Inferior parietal cortex (tissue), 1 donor: ENCODE data around the gene EGFL6.
"Not testable (repeated sequence)": the region's sequence is repeated elsewhere in the genome, so short reads cannot be mapped to it uniquely, and the experiment has no call there.

Source experiments
- DNase-seq: peaks from one replicate; pipeline ENCODE4 v3.0.0-alpha.2; 2016; ENCODE audit errors: extremely low spot score

The EGFL6 gene

DNA sequence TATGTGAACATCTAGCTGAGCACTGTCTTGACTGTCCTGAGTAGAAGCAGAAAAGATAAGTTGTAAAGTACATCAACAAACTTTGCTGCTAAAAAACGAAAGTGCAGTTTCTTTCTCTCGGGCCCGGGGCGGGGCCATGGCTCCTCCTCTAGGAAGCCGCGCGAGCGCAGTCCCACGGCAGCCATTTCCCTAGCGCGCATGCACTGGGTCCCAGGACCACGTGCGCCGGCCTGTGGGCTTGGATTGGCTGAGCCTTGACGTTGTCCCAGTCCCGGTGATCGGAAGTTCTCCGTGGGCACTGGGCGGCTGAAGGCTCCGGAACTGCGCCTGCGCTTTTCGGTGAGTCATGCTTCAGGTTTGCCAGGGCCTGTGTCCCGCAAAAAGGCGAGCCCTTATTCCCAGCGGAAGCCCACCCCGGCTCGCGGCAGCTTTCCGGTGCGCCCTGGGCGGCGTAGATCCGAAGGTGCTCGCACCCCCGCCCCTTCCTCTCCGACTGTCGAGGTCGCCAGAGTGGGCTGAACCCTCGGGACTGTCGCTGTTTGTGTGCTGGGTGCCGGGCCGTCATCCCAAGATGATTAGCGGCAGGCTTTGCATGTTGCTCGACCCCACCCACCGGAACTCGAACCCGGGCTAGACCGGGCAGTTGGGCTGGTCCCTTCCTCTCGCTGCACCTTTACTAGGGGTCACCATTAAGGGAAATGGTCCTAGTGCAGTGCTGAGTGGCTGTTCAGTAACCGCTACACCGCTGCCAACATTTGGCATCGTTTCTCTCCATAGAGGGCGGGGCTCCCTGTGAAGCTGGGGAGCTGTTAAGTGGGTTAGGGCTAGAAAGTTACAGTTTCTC is 83.7 kb downstream of the EGFL6 start, which contains the start of gene TCEANC:
Gene TCEANC (plus strand): TSS at position 292 of the 844 bp plus-strand sequence. CDS start 9,368 bp downstream, outside the sequence.
- peak; percentile 93 for DNase-seq

DNA sequence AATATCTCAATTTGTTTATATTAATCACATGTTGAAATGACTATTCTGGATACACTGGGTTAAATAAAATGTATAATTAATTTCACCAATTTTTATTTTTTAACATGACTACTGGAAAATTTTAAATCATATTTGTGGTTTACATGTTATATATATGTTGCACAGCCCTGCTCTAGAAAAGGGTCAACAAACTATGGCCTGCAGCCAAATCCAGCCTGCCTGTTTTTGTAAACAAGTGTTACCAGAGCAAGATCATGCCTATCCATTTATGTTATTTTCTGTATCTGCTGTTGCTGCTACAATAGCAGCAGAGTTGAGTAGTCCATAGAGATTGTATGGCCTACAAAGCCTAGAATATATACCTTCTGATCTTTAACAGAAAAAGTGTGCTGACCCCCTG is 84.7 kb downstream of the EGFL6 start:
- no peak for DNase-seq

DNA sequence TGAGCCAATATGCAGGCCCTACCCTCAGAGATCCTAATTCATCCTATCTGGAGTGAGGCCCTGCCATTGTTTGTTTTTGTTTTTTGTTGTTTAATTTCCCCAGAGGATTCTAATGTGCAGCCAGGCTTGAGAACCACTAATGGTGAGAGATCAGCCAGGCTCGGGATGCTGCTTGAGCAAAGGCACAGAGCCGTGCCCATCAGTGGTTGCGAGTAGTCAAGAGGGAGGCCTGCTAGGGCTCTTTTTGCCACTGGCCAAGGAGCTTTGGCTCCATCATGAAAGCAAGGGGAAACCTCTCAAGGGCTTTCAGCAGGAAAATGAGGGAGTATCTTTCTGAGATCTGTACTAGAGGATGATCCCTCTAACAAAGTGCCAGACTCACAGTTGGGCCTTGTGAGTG is 86.3 kb downstream of the EGFL6 start:
- no peak for DNase-seq

DNA sequence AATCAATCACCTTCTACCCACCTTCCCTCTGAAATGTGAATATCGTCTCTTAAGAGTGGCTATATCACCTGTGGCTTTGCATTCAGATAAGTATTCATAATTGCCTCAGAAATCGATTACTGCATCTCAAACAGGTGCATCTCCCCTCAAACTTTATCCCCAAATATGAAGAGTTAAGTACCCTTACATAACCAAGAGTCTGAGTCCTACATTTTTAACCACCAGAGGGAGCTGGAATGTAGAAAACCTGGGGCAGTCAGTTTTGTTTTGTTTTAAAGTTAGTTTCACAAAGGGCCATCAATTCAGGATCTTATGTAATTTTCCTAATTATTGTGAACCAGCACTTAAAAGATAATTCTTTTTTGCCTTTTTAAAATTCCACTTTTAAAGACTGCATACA is 89.2 kb downstream of the EGFL6 start:
- DNase-seq, result peak; percentile 80

DNA sequence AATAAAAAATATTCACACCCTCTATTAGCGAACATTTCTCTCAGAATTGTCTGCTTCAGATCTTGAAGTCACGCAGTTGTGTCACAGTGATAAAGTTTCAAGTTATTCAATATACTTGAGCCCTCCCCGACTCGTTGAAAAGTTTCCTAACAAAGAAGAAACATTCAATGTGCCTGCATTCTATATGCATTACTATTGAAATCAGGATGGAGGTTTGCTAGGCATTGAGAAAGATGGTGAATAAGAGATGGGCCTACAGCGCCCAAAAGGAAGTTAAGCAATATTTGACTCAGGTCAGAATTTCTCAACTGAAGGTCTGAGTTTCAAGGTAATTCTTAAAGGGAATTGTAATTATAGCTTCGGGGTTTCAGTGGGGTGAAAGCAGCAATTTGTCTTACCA is 89.7 kb downstream of the EGFL6 start:
- DNase-seq, result no peak

DNA sequence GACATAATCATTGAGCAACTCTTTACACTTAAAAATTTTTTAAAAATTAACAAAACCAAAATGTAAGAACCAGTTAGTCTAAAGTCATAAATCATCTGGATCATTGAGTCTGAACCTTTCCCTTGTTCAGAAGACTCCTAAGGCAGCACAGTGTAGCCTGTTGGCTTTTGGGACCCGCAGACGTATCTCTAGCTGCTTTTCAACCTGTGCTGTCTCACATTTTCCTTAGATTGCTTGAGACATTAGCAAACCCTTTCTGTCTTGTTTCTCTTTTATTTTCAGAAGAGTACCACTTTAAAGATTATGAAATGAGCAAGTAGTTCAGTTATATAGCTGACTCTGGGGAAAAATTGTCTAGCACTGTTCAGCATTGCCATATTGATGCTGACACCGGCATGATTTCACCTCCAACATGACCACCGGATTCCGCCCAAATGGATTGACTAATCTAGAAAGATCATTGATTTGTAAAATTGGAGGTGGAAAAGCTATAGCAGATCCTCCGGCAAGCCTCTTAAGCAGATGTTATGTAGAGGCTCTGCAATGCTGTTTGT is 92.4 kb downstream of the EGFL6 start:
- DNase-seq, result no peak

DNA sequence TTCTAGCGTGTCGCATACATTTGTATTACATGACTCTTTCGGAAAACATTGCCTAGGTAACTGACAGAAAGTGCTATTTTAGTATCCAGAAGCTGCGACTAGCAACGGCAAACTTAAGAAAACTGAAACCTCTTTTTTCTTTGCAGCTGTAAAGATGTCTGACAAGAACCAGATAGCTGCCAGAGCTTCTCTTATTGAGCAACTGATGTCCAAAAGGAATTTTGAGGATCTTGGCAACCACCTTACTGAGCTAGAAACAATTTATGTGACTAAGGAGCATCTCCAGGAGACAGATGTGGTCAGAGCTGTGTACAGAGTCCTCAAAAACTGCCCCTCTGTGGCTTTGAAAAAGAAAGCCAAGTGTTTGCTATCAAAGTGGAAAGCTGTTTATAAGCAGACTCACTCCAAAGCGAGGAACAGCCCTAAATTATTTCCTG is 93.0 kb downstream of the EGFL6 start:
- DNase-seq, result no peak

DNA sequence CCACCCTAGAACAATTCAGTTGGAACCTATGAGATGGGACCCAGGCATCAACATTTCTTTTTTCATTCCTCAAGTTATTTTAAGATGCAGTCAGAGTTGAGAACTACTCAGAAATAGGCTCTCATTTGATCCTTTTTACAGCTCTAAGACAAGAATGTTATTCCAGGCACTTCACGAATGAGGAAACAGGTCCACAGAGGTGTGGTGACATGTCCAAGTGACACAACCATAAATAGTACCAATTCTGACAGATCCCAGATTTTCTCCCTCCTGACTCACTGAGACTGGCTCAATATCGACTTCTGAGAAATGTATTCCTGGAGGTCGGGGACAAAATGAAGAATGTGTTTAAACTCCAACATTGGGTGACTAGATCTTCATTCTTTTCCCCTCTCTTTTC is 94.6 kb downstream of the EGFL6 start:
- DNase-seq, result no peak

DNA sequence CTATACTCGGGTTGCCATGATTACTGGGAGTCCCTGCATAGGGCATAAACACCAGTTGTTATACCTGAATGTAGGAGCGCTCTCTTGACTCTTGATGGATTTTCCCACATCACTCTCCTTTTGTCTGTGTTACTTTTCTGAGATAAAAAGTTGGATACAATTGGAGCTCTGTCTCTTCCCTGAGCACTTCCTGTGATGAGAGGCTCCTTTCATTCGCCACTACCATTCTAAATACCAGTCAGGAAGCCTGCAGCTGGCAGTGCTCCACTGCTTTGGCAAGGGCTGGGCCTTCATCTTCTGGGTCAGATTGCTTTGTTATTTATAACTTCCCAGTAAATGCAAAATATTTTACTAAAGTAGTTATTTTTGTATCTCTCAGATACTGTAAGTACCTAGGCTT is 97.4 kb downstream of the EGFL6 start:
- DNase-seq, result no peak

DNA sequence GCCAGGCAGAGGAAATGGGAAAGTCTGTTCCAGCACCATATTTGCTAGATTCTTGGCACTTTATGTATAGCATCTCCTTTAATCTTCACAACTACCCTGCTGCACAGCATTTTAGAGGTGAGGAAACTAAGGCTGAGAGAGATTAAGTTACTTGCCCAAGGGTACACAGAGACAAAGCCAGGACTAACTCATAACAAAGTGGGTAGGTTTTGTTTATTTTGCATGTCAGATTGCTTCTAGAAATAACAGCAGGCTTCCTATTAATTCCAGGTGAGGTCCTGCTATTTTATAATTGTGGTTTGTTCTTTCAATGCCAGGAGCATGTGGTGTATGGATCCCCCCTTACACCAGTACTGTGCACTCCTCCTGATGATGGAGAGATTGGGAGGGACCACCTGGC is 98.5 kb downstream of the EGFL6 start:
- no peak for DNase-seq

DNA sequence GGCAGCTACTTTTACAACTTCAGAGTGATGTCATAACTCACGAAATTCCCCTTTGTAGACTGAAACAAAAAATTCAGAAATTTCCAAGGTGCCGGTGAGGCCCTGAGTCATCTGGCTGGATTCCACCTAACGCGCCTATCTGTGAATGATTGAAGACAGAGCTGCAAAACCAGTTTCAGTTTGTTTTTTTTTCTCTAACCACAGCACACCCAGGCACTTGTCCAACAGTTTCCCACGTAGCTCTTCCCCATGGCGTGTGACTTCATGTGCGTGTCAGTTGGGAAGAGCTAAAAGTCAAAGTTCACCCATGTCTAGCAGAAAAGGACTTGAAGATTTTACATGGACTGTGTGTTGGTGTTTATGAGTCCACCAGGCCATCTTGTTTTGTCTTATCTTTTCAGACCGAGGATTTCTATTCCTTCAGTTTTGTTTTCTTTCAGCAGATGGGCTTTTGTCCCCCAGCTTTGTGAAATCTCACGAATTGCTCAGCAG is 99.9 kb downstream of the EGFL6 start:
- DNase-seq, result no peak

DNA sequence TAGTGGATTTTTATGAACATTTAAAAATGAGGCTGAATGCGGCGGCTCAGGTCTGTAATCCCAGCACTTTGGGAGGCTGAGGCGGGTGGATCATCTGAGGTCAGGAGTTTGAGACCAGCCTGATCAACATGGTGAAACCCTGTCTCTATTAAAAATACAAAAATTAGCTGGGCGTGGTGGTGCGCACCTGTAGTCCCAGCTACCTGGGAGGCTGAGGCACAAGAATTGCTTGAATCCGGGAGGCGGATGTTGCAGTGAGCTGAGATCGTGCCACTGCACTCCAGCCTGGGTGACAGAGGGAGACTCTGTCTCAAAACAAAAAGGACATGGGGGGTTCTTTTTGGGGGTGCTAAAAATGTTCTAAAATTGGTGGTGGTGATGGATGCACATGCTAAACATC is 100.4 kb downstream of the EGFL6 start:
- not testable (repeated sequence) for DNase-seq

DNA sequence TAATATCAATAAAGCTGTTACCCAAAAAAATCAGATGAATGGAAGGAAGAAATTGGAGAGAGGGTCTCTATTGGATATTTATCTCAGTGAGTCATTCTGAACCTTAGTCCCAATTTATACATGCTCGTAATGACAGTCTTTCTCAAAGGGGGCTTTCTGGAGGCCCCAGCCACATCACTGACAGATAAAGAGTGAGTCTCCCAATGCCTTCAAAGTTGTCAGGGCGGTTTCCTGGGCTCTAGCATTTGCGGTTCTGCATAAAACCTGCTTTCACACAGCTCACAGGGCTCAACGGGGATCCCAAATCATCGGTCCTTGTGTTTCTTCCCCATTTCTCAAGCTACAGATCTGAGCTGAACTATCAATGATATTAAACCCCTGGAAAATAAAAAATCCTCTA is 100.8 kb downstream of the EGFL6 start:
- no peak for DNase-seq

DNA sequence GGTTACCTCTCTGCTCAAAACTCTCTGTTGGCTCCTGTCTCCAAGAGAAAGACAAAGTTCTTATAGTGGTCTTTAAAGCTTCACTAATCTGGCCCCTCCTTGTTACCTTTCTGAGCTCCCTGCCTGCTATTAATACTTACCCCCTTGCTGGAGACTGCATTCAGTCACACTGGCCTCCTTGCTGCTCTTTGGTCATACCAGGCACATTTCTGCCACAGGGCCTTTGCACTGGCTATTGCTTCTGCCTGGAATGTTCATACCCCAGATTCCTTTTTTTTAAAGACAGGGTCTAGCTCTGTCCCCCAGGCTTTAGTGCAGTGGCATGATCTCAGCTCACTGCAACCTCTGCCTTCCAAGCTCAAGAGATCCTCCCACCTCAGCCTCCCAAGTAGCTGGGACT is 103.6 kb downstream of the EGFL6 start:
- no peak for DNase-seq

DNA sequence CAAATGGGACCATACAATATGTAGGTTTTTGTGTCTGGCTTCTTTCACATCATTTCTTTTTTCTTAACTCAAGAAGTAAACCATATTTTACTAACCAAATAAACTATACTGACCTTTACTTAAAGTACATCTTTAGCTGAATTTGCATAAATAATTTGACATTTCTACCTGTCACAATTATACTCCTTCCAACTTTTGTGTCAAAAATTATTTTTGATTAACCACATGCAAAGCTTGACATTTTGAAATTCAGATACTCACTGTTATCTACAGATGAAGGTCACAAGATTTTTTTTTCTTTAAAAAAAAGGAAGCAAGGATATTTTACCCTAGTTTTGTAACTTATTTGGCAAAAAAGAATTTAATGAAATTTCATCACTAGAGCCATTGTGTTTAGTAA is 107.5 kb downstream of the EGFL6 start:
- DNase-seq, result no peak

DNA sequence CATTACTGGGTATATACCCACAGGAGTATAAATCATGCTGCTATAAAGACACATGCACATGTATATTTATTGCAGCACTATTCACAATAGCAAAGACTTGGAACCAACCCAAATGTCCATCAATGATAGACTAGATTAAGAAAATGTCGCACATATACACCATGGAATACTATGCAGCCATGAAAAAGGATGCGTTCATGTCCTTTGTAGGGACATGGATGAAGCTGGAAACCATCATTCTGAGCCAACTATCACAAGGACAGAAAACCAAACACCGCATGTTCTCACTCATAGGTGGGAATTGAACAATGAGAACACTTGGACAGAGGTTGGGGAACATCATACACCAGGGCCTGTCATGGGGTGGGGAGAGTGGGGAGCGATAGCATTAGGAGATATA is 110.3 kb downstream of the EGFL6 start:
- not testable (repeated sequence) for DNase-seq

DNA sequence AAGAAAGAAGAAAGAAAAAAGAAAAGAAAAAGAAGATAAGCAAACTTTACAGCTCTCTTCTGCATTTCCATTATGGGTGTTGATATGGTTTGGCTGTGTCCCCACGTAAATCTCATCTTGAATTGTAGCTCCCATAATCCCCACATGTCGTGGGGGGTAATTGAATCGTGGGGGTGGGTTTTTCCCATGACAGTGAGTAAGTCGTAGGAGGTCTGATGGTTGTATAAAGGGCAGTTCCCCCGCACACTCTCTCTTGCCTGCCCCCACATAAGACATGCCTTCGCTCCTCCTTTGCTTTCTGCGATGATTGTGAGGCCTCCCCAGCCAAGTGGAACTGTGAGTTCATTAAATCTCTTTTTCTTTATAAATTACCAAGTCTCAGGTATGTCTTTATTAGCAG is 112.2 kb downstream of the EGFL6 start:
- no peak for DNase-seq
